T-helper 17 cell (primary cell): ENCODE results near the gene SLFN12L. TPM values are rescaled to one million over a fixed set of nuclear protein-coding genes. Genes with fewer than 3 reads are reported as not detected.
"Not testable (repeated sequence)": the region's sequence is repeated elsewhere in the genome, so short reads cannot be mapped to it uniquely, and the experiment has no call there.

ENCODE experiments used
- ATAC-seq: fragments of 150-1000 bp; cut with Tn5 transposase; 2 replicates; pipeline ENCODE4 v1.10.0; 2021; ENCODE audit warnings: mild to moderate bottlenecking, moderate library complexity
- DNase-seq, 3 donors: peaks; one replicate each; pipeline versions ENCODE4 v3.0.0 to v3.0.0-alpha.2; 2020 to 2021
- H3K9me3 ChIP-seq: one replicate; pipeline ENCODE4 v1.7.0; 2013; ENCODE audit warnings: low read length, mild to moderate bottlenecking; ENCODE audit not compliant: control insufficient read depth, poor library complexity, severe bottlenecking
- H3K27ac Mint-ChIP-seq: one replicate; pipeline ENCODE4 v1.8.0; 2022; ENCODE audit warnings: mild to moderate bottlenecking, moderate library complexity, mixed read lengths
- H3K27me3 Mint-ChIP-seq: one replicate; pipeline ENCODE4 v1.8.0; 2022; ENCODE audit warnings: mixed read lengths
- H3K36me3 Mint-ChIP-seq: one replicate; pipeline ENCODE4 v1.8.0; 2022; ENCODE audit warnings: low read depth, mixed read lengths
- H3K4me1 Mint-ChIP-seq: one replicate; pipeline ENCODE4 v1.8.0; 2022; ENCODE audit warnings: mild to moderate bottlenecking, mixed read lengths
- H3K4me3 Mint-ChIP-seq: one replicate; pipeline ENCODE4 v1.8.0; 2022; ENCODE audit warnings: mild to moderate bottlenecking, moderate library complexity, mixed read lengths
- total RNA-seq, 4 donors: library from RNA in 2 of 4; stranded (reverse) in 2 of 4; gene quantifications; one replicate each; pipeline ENCODE4 v1.2.3 and lab custom pipeline; 2022 to 2026

The SLFN12L gene
- total RNA-seq, 2 donors from 2014 or later = 70.0 to 90.1 TPM

DNA sequence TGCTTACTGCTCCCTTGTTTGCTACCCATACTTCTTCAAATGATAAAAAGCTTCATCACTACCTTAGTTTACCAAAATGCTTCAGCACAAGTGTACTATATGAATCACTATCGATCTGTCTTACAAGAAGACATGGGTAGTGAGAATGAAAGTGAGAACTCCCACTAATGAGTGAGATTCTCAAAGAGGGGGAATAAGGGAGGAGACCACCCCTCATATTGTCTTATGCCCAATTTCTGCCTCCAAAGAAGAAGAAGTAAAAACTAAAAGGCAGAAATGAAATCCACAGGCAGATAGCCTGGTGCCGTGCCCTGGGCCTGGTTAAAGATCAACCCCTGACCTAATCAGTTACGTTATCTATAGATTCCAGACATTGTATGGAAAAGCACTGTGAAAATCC, 29.8 kb downstream of the SLFN12L start:
- peaks cover 10% of the 10 kb centered on the region for H3K36me3 Mint-ChIP-seq
- H3K9me3 ChIP-seq, DNase-seq, H3K4me3 Mint-ChIP-seq, H3K27me3 Mint-ChIP-seq, H3K27ac Mint-ChIP-seq, ATAC-seq: not testable (repeated sequence)
- peaks cover 39% of the 10 kb centered on the region for H3K4me1 Mint-ChIP-seq

- DNase-seq (no peak), ATAC-seq (no peak)
- Mint-ChIP-seq H3K36me3 (peaks cover 6% of the 10 kb centered on the region), H3K4me1 (peaks cover 41% of the 10 kb centered on the region), H3K27ac (no peak overlapping the region), H3K27me3 (no peaks in the 10 kb centered on the region), H3K4me3 (no peak overlapping the region)
- no peaks in the 10 kb centered on the region for H3K9me3 ChIP-seq
Observed at GRCh38 chr17:35499548-35499947, 37.9 kb downstream of the SLFN12L start.

- Mint-ChIP-seq H3K4me3 (peak overlapping the region; percentile 25), H3K27ac (peak overlapping the region; percentile 61), H3K36me3 (peaks cover 6% of the 10 kb centered on the region), H3K4me1 (peaks cover 37% of the 10 kb centered on the region), H3K27me3 (no peaks in the 10 kb centered on the region)
- no peaks in the 10 kb centered on the region for H3K9me3 ChIP-seq
- DNase-seq = no peak
- ATAC-seq = no peak
Observed at GRCh38 chr17:35498448-35499178, 38.9 kb downstream of the SLFN12L start.

- Mint-ChIP-seq H3K4me3 (no peak overlapping the region), H3K36me3 (peaks cover under 1% of the 10 kb centered on the region), H3K4me1 (peaks cover 40% of the 10 kb centered on the region), H3K27me3 (no peaks in the 10 kb centered on the region), H3K27ac (no peak overlapping the region)
- no peak for ATAC-seq
- no peak for DNase-seq
- H3K9me3 ChIP-seq = no peaks in the 10 kb centered on the region
Observed at GRCh38 chr17:35496451-35497290, 40.8 kb downstream of the SLFN12L start.

GRCh38 chr17:35493040-35493439, 44.4 kb downstream of the SLFN12L start:
- H3K27ac Mint-ChIP-seq = no peak overlapping the region
- no peaks in the 10 kb centered on the region for H3K36me3 Mint-ChIP-seq
- DNase-seq (no peak), ATAC-seq (no peak)
- peaks cover 41% of the 10 kb centered on the region for H3K4me1 Mint-ChIP-seq
- no peaks in the 10 kb centered on the region for H3K27me3 Mint-ChIP-seq
- H3K4me3 Mint-ChIP-seq = no peak overlapping the region
- no peaks in the 10 kb centered on the region for H3K9me3 ChIP-seq

DNA sequence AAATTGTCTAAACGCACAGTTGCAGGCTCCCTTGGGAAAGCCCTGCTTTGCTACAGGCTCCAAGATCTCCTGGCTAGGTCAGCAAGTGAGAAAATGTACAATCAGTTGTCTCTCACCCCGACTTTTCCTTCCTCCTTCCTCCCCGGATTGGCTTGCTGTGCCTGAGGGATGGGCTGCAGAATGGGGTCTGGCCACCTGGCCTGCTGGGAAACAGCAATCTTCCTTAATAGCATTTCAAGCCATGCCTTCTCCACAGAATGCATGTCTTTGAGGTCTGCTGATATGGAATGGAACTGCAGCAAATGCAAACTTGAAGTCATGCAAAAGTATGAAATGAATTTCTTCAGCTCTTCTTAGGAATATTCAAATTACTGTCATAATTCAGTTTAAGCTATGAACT, 46.1 kb downstream of the SLFN12L start:
- peak overlapping the region; percentile 80 for H3K27ac Mint-ChIP-seq
- H3K4me1 Mint-ChIP-seq = peaks cover 49% of the 10 kb centered on the region
- H3K36me3 Mint-ChIP-seq = no peaks in the 10 kb centered on the region
- DNase-seq (no peak), ATAC-seq (no peak)
- H3K9me3 ChIP-seq = no peaks in the 10 kb centered on the region
- H3K27me3 Mint-ChIP-seq = no peaks in the 10 kb centered on the region
- no peak overlapping the region for H3K4me3 Mint-ChIP-seq

GRCh38 chr17:35489944-35490343, 47.5 kb downstream of the SLFN12L start:
- peaks cover 58% of the 10 kb centered on the region for H3K4me1 Mint-ChIP-seq
- H3K36me3 Mint-ChIP-seq = no peaks in the 10 kb centered on the region
- H3K27me3 Mint-ChIP-seq = no peaks in the 10 kb centered on the region
- H3K4me3 Mint-ChIP-seq = no peak overlapping the region
- no peaks in the 10 kb centered on the region for H3K9me3 ChIP-seq
- no peak for ATAC-seq
- no peak for DNase-seq
- H3K27ac Mint-ChIP-seq = no peak overlapping the region

DNA sequence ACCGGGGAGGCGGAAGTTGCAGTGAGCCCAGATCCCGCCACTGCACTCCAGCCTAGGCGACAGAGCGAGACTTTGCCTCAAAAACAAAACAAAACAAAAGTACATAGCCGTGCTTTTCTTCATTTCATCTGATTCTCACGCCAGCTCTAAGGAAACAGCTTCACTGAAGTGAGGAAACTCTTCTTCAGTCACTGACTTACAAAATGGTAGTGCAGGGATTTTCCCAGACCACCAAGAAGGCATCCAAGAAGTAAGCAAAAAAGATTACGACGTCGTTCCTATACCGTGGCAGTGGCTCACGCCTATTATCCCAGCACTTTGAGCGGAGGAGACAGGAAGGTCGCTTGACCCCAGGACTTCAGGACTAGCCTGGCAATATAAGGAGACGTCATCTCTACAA, 48.5 kb downstream of the SLFN12L start:
- no peaks in the 10 kb centered on the region for H3K27me3 Mint-ChIP-seq
- ATAC-seq (no peak), DNase-seq (no peak)
- H3K27ac Mint-ChIP-seq = peak overlapping the region; percentile 97
- H3K36me3 Mint-ChIP-seq = peaks cover 2% of the 10 kb centered on the region
- H3K9me3 ChIP-seq = no peaks in the 10 kb centered on the region
- peak overlapping the region; percentile 96 for H3K4me3 Mint-ChIP-seq
- H3K4me1 Mint-ChIP-seq = peaks cover 62% of the 10 kb centered on the region

DNA sequence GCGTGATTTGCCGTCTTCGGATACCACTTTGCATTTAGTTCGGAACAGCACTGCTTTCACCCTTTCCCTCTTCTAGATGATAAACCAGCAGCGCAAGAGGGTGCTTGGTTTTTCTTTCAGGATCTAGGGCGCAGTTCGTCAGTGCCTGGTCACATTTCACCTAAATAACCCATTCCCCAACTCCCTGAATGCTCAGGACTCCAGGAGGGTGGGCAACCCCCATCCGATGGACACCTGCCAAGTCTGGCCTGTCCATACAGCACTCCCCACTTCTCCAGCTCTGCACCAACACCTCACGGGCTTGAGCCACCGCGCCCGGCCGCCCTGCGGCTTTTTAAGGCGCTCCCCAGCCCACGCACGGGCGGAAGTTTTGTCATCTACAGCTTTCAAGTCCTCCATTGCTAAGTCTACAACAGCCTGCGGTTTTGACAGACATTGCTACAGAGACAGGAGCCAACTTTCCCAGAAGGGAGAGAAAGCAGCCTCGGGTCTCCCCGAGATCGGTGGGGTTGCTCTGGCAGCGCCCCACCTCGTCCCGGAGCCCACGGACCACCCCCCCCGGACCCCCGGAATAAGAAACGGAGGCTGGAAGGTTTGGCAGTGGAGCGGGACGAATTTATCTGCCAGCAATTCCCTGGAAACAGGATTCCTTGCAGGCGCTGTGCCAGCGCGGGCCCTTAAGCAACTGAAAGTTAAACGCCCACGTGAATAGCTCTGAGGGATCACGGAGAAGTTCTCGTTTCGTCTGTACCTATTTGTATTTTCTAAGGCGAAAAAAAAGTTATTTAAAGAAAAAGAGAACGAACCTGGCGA, 50.4 kb downstream of the SLFN12L start:
- H3K27me3 Mint-ChIP-seq = no peaks in the 10 kb centered on the region
- no peaks in the 10 kb centered on the region for H3K9me3 ChIP-seq
- peaks cover 7% of the 10 kb centered on the region for H3K36me3 Mint-ChIP-seq
- DNase-seq = peak; percentile 44 to 53 (median 46)
- H3K4me3 Mint-ChIP-seq = peak overlapping the region; percentile 96
- H3K4me1 Mint-ChIP-seq = peaks cover 49% of the 10 kb centered on the region
- H3K27ac Mint-ChIP-seq = peak overlapping the region; percentile 97
- ATAC-seq = peak; percentile 80

GRCh38 chr17:35479271-35479670, 58.2 kb downstream of the SLFN12L start:
- Mint-ChIP-seq H3K4me1 (peaks cover 33% of the 10 kb centered on the region), H3K4me3 (no peak overlapping the region), H3K27me3 (no peaks in the 10 kb centered on the region), H3K36me3 (peaks cover 25% of the 10 kb centered on the region), H3K27ac (peak overlapping the region; percentile 39)
- no peak for DNase-seq
- no peaks in the 10 kb centered on the region for H3K9me3 ChIP-seq
- no peak for ATAC-seq

- H3K4me3 Mint-ChIP-seq = no peak overlapping the region
- H3K36me3 Mint-ChIP-seq = peaks cover 18% of the 10 kb centered on the region
- no peak for DNase-seq
- H3K27me3 Mint-ChIP-seq = no peaks in the 10 kb centered on the region
- ATAC-seq = no peak
- H3K4me1 Mint-ChIP-seq = peaks cover 30% of the 10 kb centered on the region
- H3K9me3 ChIP-seq = no peaks in the 10 kb centered on the region
- H3K27ac Mint-ChIP-seq = peak overlapping the region; percentile 35
Observed at GRCh38 chr17:35477248-35477647, 60.2 kb downstream of the SLFN12L start.

- peak overlapping the region; percentile 3 for H3K27ac Mint-ChIP-seq
- H3K9me3 ChIP-seq = no peaks in the 10 kb centered on the region
- H3K36me3 Mint-ChIP-seq = peaks cover 17% of the 10 kb centered on the region
- ATAC-seq = no peak
- H3K4me3 Mint-ChIP-seq = no peak overlapping the region
- no peaks in the 10 kb centered on the region for H3K27me3 Mint-ChIP-seq
- peaks cover 27% of the 10 kb centered on the region for H3K4me1 Mint-ChIP-seq
- no peak for DNase-seq
Observed at GRCh38 chr17:35476283-35476820, 61.1 kb downstream of the SLFN12L start.

DNA sequence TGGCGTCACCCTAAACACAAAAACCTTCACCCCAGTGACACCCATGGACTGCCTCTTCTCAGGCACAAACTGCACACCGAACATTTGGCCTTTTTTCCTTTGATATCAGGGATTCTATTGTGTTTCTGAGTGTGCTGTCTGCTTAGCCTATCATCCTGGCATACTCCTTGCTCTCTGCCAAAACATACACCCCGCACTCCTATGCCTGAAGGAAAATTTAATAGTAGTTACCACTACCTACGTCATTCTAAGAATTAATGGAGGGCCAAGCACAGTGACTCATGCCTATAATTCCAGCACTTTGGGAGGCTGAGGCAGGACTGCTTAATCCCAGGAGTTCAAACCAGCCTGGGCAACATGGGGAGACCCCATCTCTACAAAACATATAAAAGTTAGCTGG, 69.0 kb downstream of the SLFN12L start:
- H3K27me3 Mint-ChIP-seq = no peaks in the 10 kb centered on the region
- DNase-seq (no peak), ATAC-seq (no peak)
- peak overlapping the region; percentile 4 for H3K4me3 Mint-ChIP-seq
- H3K4me1 Mint-ChIP-seq = peaks cover 13% of the 10 kb centered on the region
- no peaks in the 10 kb centered on the region for H3K9me3 ChIP-seq
- H3K36me3 Mint-ChIP-seq = no peaks in the 10 kb centered on the region
- H3K27ac Mint-ChIP-seq = no peak overlapping the region
